Measurements from ENCODE around the gene PMEPA1. TPM values are rescaled to one million over a fixed set of nuclear protein-coding genes. Genes with fewer than 3 reads are reported as not detected.

The PMEPA1 gene
- total and polyA plus RNA-seq, 2 donors (not counting 3 experiments of a cell fraction or from before 2014, with no cell fraction given) = 31.6 to 33.2 TPM

DNA sequence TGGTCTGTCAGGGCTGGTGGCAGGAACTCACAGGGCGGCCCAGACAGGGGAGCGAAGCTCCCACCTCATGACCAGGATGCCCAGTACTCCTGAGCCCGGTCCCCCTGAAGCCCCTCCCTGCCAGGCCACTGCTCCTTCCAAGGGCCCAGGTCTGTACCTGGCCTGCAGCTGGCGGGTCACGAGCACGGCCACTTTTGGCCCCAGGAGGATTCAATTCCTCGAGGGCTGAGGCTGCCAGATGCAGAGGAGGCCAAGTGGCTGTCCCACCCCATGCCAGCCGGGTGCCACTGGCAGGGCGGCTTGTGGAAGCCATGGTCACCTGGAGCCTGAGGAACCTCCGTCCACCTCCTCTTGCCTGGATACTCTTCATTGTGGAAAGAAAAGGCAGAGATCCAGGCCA is 17.4 kb downstream of the PMEPA1 start:
- H3K9me3 ChIP-seq (replicated peaks; ENCODE audit: control insufficient read depth, insufficient read depth, low read length) = no peaks in the 10 kb centered on the region
- CTCF ChIA-PET = no interaction called here
- H3K4me2 ChIP-seq (ENCODE audit: insufficient read depth, low read length) = no peak overlapping the region
- H3K9me1 ChIP-seq (replicated peaks; ENCODE audit: control insufficient read depth, extremely low read depth, insufficient read depth, low read length) = no peaks in the 10 kb centered on the region
- H3K4me3 ChIP-seq (replicated peaks in 1 of 3; ENCODE audit: insufficient read depth in 1 of 3, low read depth in 1 of 3, low read length in 3 of 3) = no peak overlapping the region
- no peak for DNase-seq (ENCODE audit: low read depth, low spot score)
- BruUV-seq (replicated peaks) = no TSS peak
- dilution Hi-C loops (cut with MboI; ENCODE audit: extremely low pct_ligation_motif_present, low sequenced_read_pairs) = no loop called here
- no peak overlapping the region for H3K27ac ChIP-seq (ENCODE audit: insufficient read depth, low read depth, low read length)
- no peak overlapping the region for H3K9ac ChIP-seq (replicated peaks; ENCODE audit: extremely low read depth, insufficient read depth, low read length)
- POLR2A ChIA-PET = no interaction called here
- H4K20me1 ChIP-seq (replicated peaks; ENCODE audit: control insufficient read depth, extremely low read depth, insufficient read depth, low read length) = peaks cover 3% of the 10 kb centered on the region
- H3K4me1 ChIP-seq (ENCODE audit: control insufficient read depth, extremely low read depth, insufficient read depth, low read length) = peaks cover 8% of the 10 kb centered on the region
- H3K27me3 ChIP-seq (ENCODE audit: control insufficient read depth in 2 of 2, insufficient read depth in 2 of 2, low read length in 2 of 2) = no peaks in the 10 kb centered on the region
- FAIRE-seq = no peak
- no peak overlapping the region for H2AFZ ChIP-seq (ENCODE audit: low read depth, low read length)
- peaks cover 41% of the 10 kb centered on the region for H3K79me2 ChIP-seq (ENCODE audit: control insufficient read depth, insufficient read depth, low read length)
- no peak for TF ChIP-seq POLR2AphosphoS5 (IDR thresholded peaks at IDR 0.05; ENCODE audit: insufficient read depth, low read depth, low read length)
- TF ChIP-seq, protein P1, sequence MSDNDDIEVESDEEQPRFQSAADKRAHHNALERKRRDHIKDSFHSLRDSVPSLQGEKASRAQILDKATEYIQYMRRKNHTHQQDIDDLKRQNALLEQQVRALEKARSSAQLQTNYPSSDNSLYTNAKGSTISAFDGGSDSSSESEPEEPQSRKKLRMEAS (IDR thresholded peaks at IDR 0.05; ENCODE audit: insufficient read depth, insufficient read length) = no peak
- no peak for TF ChIP-seq FOS (IDR thresholded peaks at IDR 0.05; ENCODE audit: borderline replicate concordance, insufficient read depth, low read length)
- TF ChIP-seq GATA2 (IDR thresholded peaks at IDR 0.05; ENCODE audit: insufficient read depth, insufficient read length, low read depth, low read length) = no peak
- no peak for TF ChIP-seq EZH2 (IDR thresholded peaks at IDR 0.05; ENCODE audit: borderline replicate concordance, low read depth, low read length, severe bottlenecking)
- TF ChIP-seq POLR2A (IDR thresholded peaks at IDR 0.05; ENCODE audit: low read depth, low read length) = no peak
- TF ChIP-seq, protein P2, sequence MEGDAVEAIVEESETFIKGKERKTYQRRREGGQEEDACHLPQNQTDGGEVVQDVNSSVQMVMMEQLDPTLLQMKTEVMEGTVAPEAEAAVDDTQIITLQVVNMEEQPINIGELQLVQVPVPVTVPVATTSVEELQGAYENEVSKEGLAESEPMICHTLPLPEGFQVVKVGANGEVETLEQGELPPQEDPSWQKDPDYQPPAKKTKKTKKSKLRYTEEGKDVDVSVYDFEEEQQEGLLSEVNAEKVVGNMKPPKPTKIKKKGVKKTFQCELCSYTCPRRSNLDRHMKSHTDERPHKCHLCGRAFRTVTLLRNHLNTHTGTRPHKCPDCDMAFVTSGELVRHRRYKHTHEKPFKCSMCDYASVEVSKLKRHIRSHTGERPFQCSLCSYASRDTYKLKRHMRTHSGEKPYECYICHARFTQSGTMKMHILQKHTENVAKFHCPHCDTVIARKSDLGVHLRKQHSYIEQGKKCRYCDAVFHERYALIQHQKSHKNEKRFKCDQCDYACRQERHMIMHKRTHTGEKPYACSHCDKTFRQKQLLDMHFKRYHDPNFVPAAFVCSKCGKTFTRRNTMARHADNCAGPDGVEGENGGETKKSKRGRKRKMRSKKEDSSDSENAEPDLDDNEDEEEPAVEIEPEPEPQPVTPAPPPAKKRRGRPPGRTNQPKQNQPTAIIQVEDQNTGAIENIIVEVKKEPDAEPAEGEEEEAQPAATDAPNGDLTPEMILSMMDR (IDR thresholded peaks at IDR 0.05; ENCODE audit: extremely low read depth in 1 of 2, insufficient read depth in 1 of 2, low read depth in 1 of 2, low read length in 2 of 2) = no peak
- no peak for TF ChIP-seq MYC (IDR thresholded peaks at IDR 0.05; ENCODE audit: low read depth, low read length)
- TF ChIP-seq JUN (IDR thresholded peaks at IDR 0.05; ENCODE audit: borderline replicate concordance, insufficient read depth, insufficient read length, low read depth) = no peak
- peaks cover 0 to 2% of the 10 kb centered on the region in 2 experiments for H3K36me3 ChIP-seq (ENCODE audit: control insufficient read depth in 2 of 2, extremely low read depth in 1 of 2, insufficient read depth in 2 of 2, low read length in 2 of 2)
- intact Hi-C loops (cut with micrococcal nuclease) = no loop called here

Data from endothelial cell of umbilical vein (primary cell).